SK-N-SH (cell line): ENCODE measurements around the gene THEMIS2. TPM values are rescaled to one million over a fixed set of nuclear protein-coding genes. Genes with fewer than 3 reads are reported as not detected.

Experiments used
- CTCF ChIA-PET: fragments of 300-600, 350-600 bp; formaldehyde crosslinking; extraction: SDS; loops from one replicate; lab custom pipeline; 2021; lab: Yijun Ruan, JAX
- POLR2A ChIA-PET: fragments of 350-600 bp; sonication (Branson Sonifier 250); formaldehyde crosslinking; extraction: SDS; loops from one replicate; lab custom pipeline; 2020; ENCODE audit warnings: antibody characterized with exemption, inconsistent platforms; lab: Yijun Ruan, JAX
- DNase-seq: peaks from one replicate; pipeline ENCODE4 v3.0.0; 2012
- H2AFZ ChIP-seq: fragments of 200-600 bp; sonication (generic); 2 replicates; pipeline ENCODE4 v1.8.1; 2016; ENCODE audit warnings: antibody characterized with exemption, mild to moderate bottlenecking, low read depth
- H3F3A ChIP-seq: fragments of 200-600 bp; sonication (generic); replicated peaks from 2 replicates; pipeline ENCODE3; 2016; ENCODE audit warnings: antibody characterized with exemption, mild to moderate bottlenecking; ENCODE audit not compliant: insufficient read depth
- H3K27ac ChIP-seq, 2 experiments: fragments of 200-500 bp in 1 of 2; fragments of 200-600 bp in 1 of 2; sonication (Bioruptor generic) in 1 of 2; sonication (generic), shearing (Covaris generic) in 1 of 2; 2 replicates each; pipeline versions ENCODE4 v1.5.1 to v1.6.1; 2014 to 2016; ENCODE audit warnings: low read depth in 2 of 2, inconsistent platforms in 1 of 2, low read length in 1 of 2, mild to moderate bottlenecking in 1 of 2, mixed read lengths in 1 of 2
- H3K27me3 ChIP-seq: fragments of 200-600 bp; sonication (generic), shearing (Covaris generic); 2 replicates; pipeline ENCODE4 v1.6.1; 2016; ENCODE audit warnings: mixed run types; ENCODE audit not compliant: insufficient read depth
- H3K36me3 ChIP-seq, 2 experiments: fragments of 200-500 bp in 1 of 2; fragments of 200-600 bp in 1 of 2; sonication (Bioruptor generic) in 1 of 2; sonication (generic) in 1 of 2; replicated peaks in 1 of 2; 2 replicates each; pipeline versions ENCODE3 to v1.5.1; 2014 to 2016; ENCODE audit warnings: low read length in 1 of 2, mild to moderate bottlenecking in 1 of 2; ENCODE audit not compliant: insufficient read depth in 2 of 2, control insufficient read depth in 1 of 2
- H3K4me1 ChIP-seq, 2 experiments: fragments of 200-500 bp in 1 of 2; fragments of 200-600 bp in 1 of 2; sonication (Bioruptor generic) in 1 of 2; sonication (generic), shearing (Covaris generic) in 1 of 2; 2 replicates each; pipeline versions ENCODE4 v1.5.1 to v1.6.1; 2014 to 2016; ENCODE audit warnings: low read depth in 1 of 2, low read length in 1 of 2, mixed run types in 1 of 2; ENCODE audit not compliant: insufficient read depth in 2 of 2, control insufficient read depth in 1 of 2
- H3K4me2 ChIP-seq: fragments of 200-600 bp; sonication (generic), shearing (Covaris generic); 2 replicates; pipeline ENCODE4 v1.6.1; 2017; ENCODE audit warnings: mixed run types
- H3K4me3 ChIP-seq, 2 experiments: fragments of 200-500 bp in 1 of 2; fragments of 200-600 bp in 1 of 2; sonication (Bioruptor generic) in 1 of 2; sonication (generic), shearing (Covaris generic) in 1 of 2; 2 replicates each; pipeline versions ENCODE4 v1.5.1 to v1.8.1; 2014 to 2016; ENCODE audit warnings: low read depth in 2 of 2, inconsistent platforms in 1 of 2, low read length in 1 of 2, mild to moderate bottlenecking in 1 of 2, mixed read lengths in 1 of 2, moderate library complexity in 1 of 2
- H3K79me2 ChIP-seq: fragments of 200-600 bp; sonication (generic); 2 replicates; pipeline ENCODE4 v1.8.1; 2017; ENCODE audit warnings: mild to moderate bottlenecking; ENCODE audit not compliant: insufficient read depth
- H3K9ac ChIP-seq: fragments of 200-600 bp; sonication (generic); 2 replicates; pipeline ENCODE4 v1.6.1; 2017; ENCODE audit warnings: mixed run types
- H3K9me2 ChIP-seq: fragments of 200-600 bp; sonication (generic); 2 replicates; pipeline ENCODE4 v1.6.1; 2017; ENCODE audit warnings: mixed run types
- H3K9me3 ChIP-seq: fragments of 200-600 bp; sonication (generic); 2 replicates; pipeline ENCODE4 v1.6.1; 2017; ENCODE audit warnings: mixed run types, mild to moderate bottlenecking, moderate library complexity
- H4K20me1 ChIP-seq: fragments of 200-600 bp; sonication (generic); 2 replicates; pipeline ENCODE4 v1.6.1; 2017; ENCODE audit warnings: mild to moderate bottlenecking, mixed run types; ENCODE audit not compliant: insufficient read depth
- CTCF ChIP-seq: fragments of 200-600 bp; sonication (generic); IDR thresholded peaks from 2 replicates; pipeline ENCODE4 v1.6.1; 2017; ENCODE audit warnings: antibody characterized with exemption, mild to moderate bottlenecking, moderate library complexity
- ELF1 ChIP-seq: IDR thresholded peaks from 2 replicates; pipeline ENCODE4 v1.4.0; 2012
- EZH2phosphoT487 ChIP-seq: fragments of 200-600 bp; sonication (generic); IDR thresholded peaks from 2 replicates; pipeline ENCODE4 v1.6.1; 2017; ENCODE audit warnings: low read depth, mixed run types, mild to moderate bottlenecking, antibody characterized with exemption, moderate library complexity, borderline replicate concordance
- FOXJ3 ChIP-seq: sonication (generic); formaldehyde crosslinking; IDR thresholded peaks from 2 replicates; pipeline ENCODE4 v1.5.1; 2020; ENCODE audit warnings: mild to moderate bottlenecking, missing genetic modification reagents
- FOXM1 ChIP-seq: IDR thresholded peaks from 2 replicates; pipeline ENCODE4 v1.4.0; 2012; ENCODE audit warnings: low read depth, mild to moderate bottlenecking
- JUND ChIP-seq: IDR thresholded peaks from 2 replicates; pipeline ENCODE4 v1.4.0; 2012
- MEF2A ChIP-seq: IDR thresholded peaks from 2 replicates; pipeline ENCODE4 v1.4.0; 2012; ENCODE audit warnings: low read depth, borderline replicate concordance
- NRF1 ChIP-seq: IDR thresholded peaks from 2 replicates; pipeline ENCODE4 v1.6.1; 2012; ENCODE audit warnings: low read depth, mild to moderate bottlenecking, low read length
- RXRA ChIP-seq: IDR thresholded peaks from 2 replicates; pipeline ENCODE4 v1.4.0; 2012; ENCODE audit warnings: low read depth, mild to moderate bottlenecking, borderline replicate concordance
- SIN3A ChIP-seq: IDR thresholded peaks from 2 replicates; pipeline ENCODE4 v1.6.1; 2012; ENCODE audit warnings: low read depth, mild to moderate bottlenecking, low read length, moderate library complexity, borderline replicate concordance
- SMC3 ChIP-seq: IDR thresholded peaks from 2 replicates; pipeline ENCODE4 v1.6.1; 2012; ENCODE audit warnings: low read depth, low read length, improper control_type of control experiment
- TAF1 ChIP-seq: IDR thresholded peaks from 2 replicates; pipeline ENCODE4 v1.6.1; 2012; ENCODE audit warnings: low read depth, mild to moderate bottlenecking, low read length, moderate library complexity, borderline replicate concordance
- TEAD4 ChIP-seq: IDR thresholded peaks from 2 replicates; pipeline ENCODE4 v1.4.0; 2012; ENCODE audit warnings: mild to moderate bottlenecking, borderline replicate concordance; ENCODE audit not compliant: insufficient read depth
- USF1 ChIP-seq: IDR thresholded peaks from 2 replicates; pipeline ENCODE4 v1.4.0; 2012; ENCODE audit warnings: low read depth, borderline replicate concordance
- USF2 ChIP-seq: fragments of 150-350 bp; IDR thresholded peaks from 2 replicates; pipeline ENCODE4 v1.6.1; 2017; ENCODE audit warnings: antibody characterized with exemption, low read length, low read depth, borderline replicate concordance
- ZBTB33 ChIP-seq: IDR thresholded peaks from 2 replicates; pipeline ENCODE4 v1.4.0; 2012; ENCODE audit warnings: low read depth, borderline replicate concordance
- WGBS: methylation state at CpG from one replicate; pipeline ENCODE4 v1.1.6; 2017; ENCODE audit warnings: low lambda C conversion rate; 5-methylcytosine and 5-hydroxymethylcytosine counted together
- polyA plus RNA-seq, 3 experiments: library from polyadenylated mRNA; depleted of rRNA; stranded (reverse); fragments of >200 nt; gene quantifications; 2 replicates each; pipeline ENCODE4 v1.2.3, GENCODE V29; 2012

Gene THEMIS2
- polyA plus RNA-seq, 1 of the 3 experiments (the other 2 are of a cell fraction): 4.1 TPM

GRCh38 chr1:27877115-27877416 lies 4.7 kb downstream of the THEMIS2 start:
- Histone ChIP-seq H3F3A (peaks cover 13% of the 10 kb centered on the region), H3K4me1 (peaks cover 0 to 26% of the 10 kb centered on the region in 2 experiments; a peak in 1 of 4 replicates), H3K4me2 (no peak overlapping the region), H3K9ac (no peak overlapping the region), H2AFZ (no peak overlapping the region), H3K9me2 (no peaks in the 10 kb centered on the region), H3K79me2 (no peaks in the 10 kb centered on the region), H3K36me3 (no peaks in the 10 kb centered on the region), H4K20me1 (no peaks in the 10 kb centered on the region), H3K27me3 (no peaks in the 10 kb centered on the region), H3K4me3 (no peak overlapping the region), H3K27ac (no peak overlapping the region), H3K9me3 (no peaks in the 10 kb centered on the region)
- TF ChIP-seq USF1: no peak
- TF ChIP-seq FOXJ3 (CRISPR knock-in tag): no peak
- TF ChIP-seq TAF1: no peak
- TF ChIP-seq SIN3A: no peak
- no peak for TF ChIP-seq RXRA
- TF ChIP-seq CTCF: no peak
- no peak for TF ChIP-seq NRF1
- no peak for TF ChIP-seq ZBTB33
- no peak for TF ChIP-seq USF2
- no peak for TF ChIP-seq MEF2A
- TF ChIP-seq ELF1: no peak
- no peak for TF ChIP-seq FOXM1
- no peak for TF ChIP-seq TEAD4
- no peak for TF ChIP-seq SMC3
- no peak for TF ChIP-seq JUND
- TF ChIP-seq EZH2phosphoT487: no peak
- CTCF ChIA-PET: interaction anchor here (0.7 kb wide), 1 partner anchor 10 kb away, joined by 3 read pairs; no protein-coding TSS in a partner anchor
- WGBS: 100% methylated on average over 2 of the region's 2 CpGs
- DNase-seq: no peak
- POLR2A ChIA-PET: interaction anchor here (0.5 kb wide), 1 partner anchor 73 kb away, joined by 3 read pairs; no protein-coding TSS in a partner anchor
